GM18511 (cell line): ENCODE data around the gene PKP3.
"Not testable (repeated sequence)": the region's sequence is repeated elsewhere in the genome, so short reads cannot be mapped to it uniquely, and the experiment has no call there.

Source experiments
- ATAC-seq: cut with Tn5 transposase; IDR thresholded peaks from one replicate; pipeline ENCODE4 v1.9.1; 2021; ENCODE audit warnings: mild to moderate bottlenecking, moderate library complexity; ENCODE audit not compliant: unreplicated experiment

The PKP3 gene

GRCh38 chr11:363443-363805 lies 30.6 kb upstream of the PKP3 start:
- ATAC-seq = not testable (repeated sequence)

GRCh38 chr11:363948-364761 lies 29.9 kb upstream of the PKP3 start:
- ATAC-seq = no peak

- ATAC-seq = no peak
Observed at GRCh38 chr11:364991-365725, 28.9 kb upstream of the PKP3 start.

- ATAC-seq = no peak
Observed at GRCh38 chr11:365831-366230, 28.2 kb upstream of the PKP3 start.

- ATAC-seq = no peak
Observed at GRCh38 chr11:367956-368413, 26.0 kb upstream of the PKP3 start.

GRCh38 chr11:368414-369335 lies 25.3 kb upstream of the PKP3 start:
- ATAC-seq = no peak

GRCh38 chr11:369336-370018 lies 24.5 kb upstream of the PKP3 start, which contains the start of gene B4GALNT4:
B4GALNT4 (plus strand) TSS chr11:369499; CDS start chr11:369804, 305 bp downstream.
- ATAC-seq = no peak

- ATAC-seq = no peak
Observed at GRCh38 chr11:370070-370941, 23.7 kb upstream of the PKP3 start.

GRCh38 chr11:371051-371450 lies 23.0 kb upstream of the PKP3 start:
- no peak for ATAC-seq

GRCh38 chr11:371716-372590 lies 22.1 kb upstream of the PKP3 start:
- ATAC-seq = no peak

- ATAC-seq = no peak
Observed at GRCh38 chr11:372809-373715, 20.9 kb upstream of the PKP3 start.

GRCh38 chr11:373716-374551 lies 20.1 kb upstream of the PKP3 start:
- no peak for ATAC-seq

- ATAC-seq = no peak
Observed at GRCh38 chr11:375065-376025, 18.7 kb upstream of the PKP3 start.

- no peak for ATAC-seq
Observed at GRCh38 chr11:376531-377173, 17.4 kb upstream of the PKP3 start.
